Neural crest cell (in vitro differentiated cells): ENCODE measurements around the gene PRKCZ. TPM values are rescaled to one million over a fixed set of nuclear protein-coding genes. Genes with fewer than 3 reads are reported as not detected.

Source experiments
- DNase-seq: peaks from one replicate; pipeline ENCODE4 v3.0.0; 2021; ENCODE audit warnings: low read depth, mixed read lengths, low spot score
- H3K27ac Mint-ChIP-seq: one replicate; pipeline ENCODE4 v1.8.0; 2021; ENCODE audit warnings: mild to moderate bottlenecking, mixed read lengths; ENCODE audit not compliant: unreplicated experiment
- H3K27me3 Mint-ChIP-seq: 2 replicates; pipeline ENCODE4 v1.8.0; 2021; ENCODE audit warnings: low read depth, mild to moderate bottlenecking, mixed read lengths
- H3K36me3 Mint-ChIP-seq: 2 replicates; pipeline ENCODE4 v1.8.0; 2021; ENCODE audit warnings: low read depth, mild to moderate bottlenecking, mixed read lengths
- H3K4me1 Mint-ChIP-seq: 2 replicates; pipeline ENCODE4 v1.8.0; 2021; ENCODE audit warnings: mixed read lengths
- H3K4me3 Mint-ChIP-seq: one replicate; pipeline ENCODE4 v1.8.0; 2021; ENCODE audit warnings: mild to moderate bottlenecking, mixed read lengths
- H3K9me3 Mint-ChIP-seq: 2 replicates; pipeline ENCODE4 v1.8.0; 2021; ENCODE audit warnings: mixed read lengths
- total RNA-seq: library from RNA; stranded (reverse); gene quantifications from 2 replicates; pipeline ENCODE4 v1.2.1, GENCODE V29; 2021
- TF ChIP-seq, protein P1 (sequence below): fragments of 200-600 bp; sonication (generic); conservative IDR thresholded peaks from 2 replicates; pipeline ENCODE4 v1.5.0; 2021; ENCODE audit warnings: antibody characterized with exemption, mild to moderate bottlenecking

The PRKCZ gene
- total RNA-seq, 1 donor from 2014 or later: 8.6 TPM

DNA sequence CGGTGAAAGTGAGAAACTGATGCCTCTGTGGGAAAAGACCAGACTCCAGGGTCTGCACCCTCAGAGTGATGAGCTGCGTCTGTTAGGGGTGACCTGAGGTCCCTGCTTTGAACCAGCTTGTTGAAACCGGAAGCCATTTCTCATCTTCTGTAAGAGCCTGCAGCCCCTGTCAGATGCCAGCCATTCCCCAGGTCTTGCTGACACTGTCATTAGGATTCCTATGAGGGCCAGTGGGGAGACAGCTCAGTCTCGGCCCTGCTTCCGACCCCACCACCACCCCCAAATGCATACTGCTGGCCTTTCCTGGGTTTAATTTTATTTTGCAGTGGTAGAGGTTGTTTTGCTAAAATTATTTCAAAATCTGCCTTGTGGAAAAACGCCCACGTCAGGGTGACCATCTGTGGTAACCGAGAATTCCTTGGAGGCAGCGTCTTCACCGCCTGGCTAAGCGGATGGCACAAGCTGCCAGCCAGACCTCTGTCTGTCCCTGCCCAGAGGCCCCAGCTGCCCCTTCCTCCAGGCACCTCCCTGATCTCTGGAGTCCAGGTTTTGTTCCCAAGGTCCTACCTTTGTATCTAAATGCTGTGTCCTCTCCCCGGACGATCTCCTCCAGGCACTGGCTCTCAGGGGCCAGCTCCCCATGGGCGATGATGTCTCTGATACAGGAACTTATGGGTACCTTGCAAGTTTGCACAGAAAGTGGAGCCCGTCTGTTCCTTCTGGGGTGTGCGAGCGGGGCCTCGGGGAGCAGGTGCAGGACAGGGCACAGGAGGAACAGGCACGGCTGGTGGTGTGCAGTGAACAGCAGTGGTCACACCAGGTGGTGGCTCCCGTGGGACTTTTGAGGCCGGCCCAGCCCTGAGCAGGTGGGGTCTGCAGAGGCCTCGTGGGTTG is 49.9 kb downstream of the PRKCZ start:
- DNase-seq: no peak
- Mint-ChIP-seq H3K27ac (peak overlapping the region; percentile 84), H3K4me1 (peaks cover 10% of the 10 kb centered on the region), H3K4me3 (no peak overlapping the region), H3K27me3 (no peaks in the 10 kb centered on the region), H3K9me3 (no peaks in the 10 kb centered on the region), H3K36me3 (no peaks in the 10 kb centered on the region)
- TF ChIP-seq, protein P1, sequence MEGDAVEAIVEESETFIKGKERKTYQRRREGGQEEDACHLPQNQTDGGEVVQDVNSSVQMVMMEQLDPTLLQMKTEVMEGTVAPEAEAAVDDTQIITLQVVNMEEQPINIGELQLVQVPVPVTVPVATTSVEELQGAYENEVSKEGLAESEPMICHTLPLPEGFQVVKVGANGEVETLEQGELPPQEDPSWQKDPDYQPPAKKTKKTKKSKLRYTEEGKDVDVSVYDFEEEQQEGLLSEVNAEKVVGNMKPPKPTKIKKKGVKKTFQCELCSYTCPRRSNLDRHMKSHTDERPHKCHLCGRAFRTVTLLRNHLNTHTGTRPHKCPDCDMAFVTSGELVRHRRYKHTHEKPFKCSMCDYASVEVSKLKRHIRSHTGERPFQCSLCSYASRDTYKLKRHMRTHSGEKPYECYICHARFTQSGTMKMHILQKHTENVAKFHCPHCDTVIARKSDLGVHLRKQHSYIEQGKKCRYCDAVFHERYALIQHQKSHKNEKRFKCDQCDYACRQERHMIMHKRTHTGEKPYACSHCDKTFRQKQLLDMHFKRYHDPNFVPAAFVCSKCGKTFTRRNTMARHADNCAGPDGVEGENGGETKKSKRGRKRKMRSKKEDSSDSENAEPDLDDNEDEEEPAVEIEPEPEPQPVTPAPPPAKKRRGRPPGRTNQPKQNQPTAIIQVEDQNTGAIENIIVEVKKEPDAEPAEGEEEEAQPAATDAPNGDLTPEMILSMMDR: no peak

DNA sequence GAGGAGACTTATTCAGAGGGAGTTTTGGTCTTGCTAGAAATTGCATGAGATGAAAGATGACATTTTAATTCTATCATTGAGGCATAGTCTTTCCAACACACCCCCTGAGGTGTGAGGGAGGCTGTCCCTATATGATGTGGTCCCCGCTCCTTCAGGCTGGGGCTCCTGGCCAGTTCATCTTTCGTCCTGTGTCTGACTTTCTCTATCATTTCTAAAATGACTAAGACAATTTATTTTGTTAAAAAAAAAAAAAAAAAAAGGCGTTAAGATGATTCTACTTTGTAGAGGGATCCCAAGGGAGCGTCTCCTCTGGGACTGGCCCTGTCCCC is 50.5 kb downstream of the PRKCZ start:
- no peak overlapping the region for H3K27ac Mint-ChIP-seq
- TF ChIP-seq, protein P1: no peak
- H3K27me3 Mint-ChIP-seq: no peaks in the 10 kb centered on the region
- no peak overlapping the region for H3K4me3 Mint-ChIP-seq
- H3K36me3 Mint-ChIP-seq: no peaks in the 10 kb centered on the region
- peaks cover 10% of the 10 kb centered on the region for H3K4me1 Mint-ChIP-seq
- no peak for DNase-seq
- no peaks in the 10 kb centered on the region for H3K9me3 Mint-ChIP-seq

DNA sequence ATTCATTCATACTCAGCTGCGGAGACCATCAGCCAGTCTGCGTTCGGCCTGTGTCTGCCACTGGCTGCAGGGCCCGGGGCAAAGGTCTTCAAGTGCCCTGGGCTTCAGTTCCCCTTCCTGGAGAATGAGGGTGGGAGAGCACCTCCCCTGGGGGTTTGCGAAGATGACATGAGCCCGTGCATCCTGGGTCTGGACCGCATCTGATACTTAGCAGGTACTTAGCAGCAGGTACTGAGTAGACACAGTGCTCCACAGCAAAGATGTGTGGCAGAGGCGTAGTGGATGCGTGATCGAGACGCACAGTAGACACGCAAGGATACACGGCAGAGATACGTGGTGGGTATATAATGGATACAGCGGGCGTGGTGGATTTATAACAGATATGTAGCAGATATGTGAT is 51.3 kb downstream of the PRKCZ start:
- no peak overlapping the region for H3K27ac Mint-ChIP-seq
- no peaks in the 10 kb centered on the region for H3K9me3 Mint-ChIP-seq
- no peak for DNase-seq
- TF ChIP-seq, protein P1: no peak
- H3K36me3 Mint-ChIP-seq: no peaks in the 10 kb centered on the region
- no peak overlapping the region for H3K4me3 Mint-ChIP-seq
- H3K27me3 Mint-ChIP-seq: no peaks in the 10 kb centered on the region
- peaks cover 10% of the 10 kb centered on the region for H3K4me1 Mint-ChIP-seq

DNA sequence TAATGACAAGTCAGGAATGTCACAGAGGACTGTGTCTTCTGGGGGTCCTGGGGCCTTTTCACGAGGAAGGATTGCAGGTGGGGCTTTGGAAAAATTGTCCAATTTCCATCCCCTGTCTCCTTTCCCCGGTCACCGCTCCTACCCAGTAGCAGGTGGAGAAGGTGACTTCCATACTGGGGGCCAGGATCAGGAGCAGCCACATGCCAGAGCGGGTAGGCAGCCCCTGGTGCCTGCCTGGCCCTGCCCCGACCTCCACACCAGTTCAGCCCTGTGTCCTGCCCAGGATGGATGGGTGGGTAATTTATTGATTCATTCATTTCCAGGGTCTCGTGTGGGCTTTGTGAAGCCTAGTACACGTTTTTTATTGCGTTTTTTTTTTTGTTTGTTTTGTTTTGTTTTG is 51.7 kb downstream of the PRKCZ start:
- H3K27me3 Mint-ChIP-seq: no peaks in the 10 kb centered on the region
- no peak overlapping the region for H3K27ac Mint-ChIP-seq
- no peaks in the 10 kb centered on the region for H3K9me3 Mint-ChIP-seq

DNA sequence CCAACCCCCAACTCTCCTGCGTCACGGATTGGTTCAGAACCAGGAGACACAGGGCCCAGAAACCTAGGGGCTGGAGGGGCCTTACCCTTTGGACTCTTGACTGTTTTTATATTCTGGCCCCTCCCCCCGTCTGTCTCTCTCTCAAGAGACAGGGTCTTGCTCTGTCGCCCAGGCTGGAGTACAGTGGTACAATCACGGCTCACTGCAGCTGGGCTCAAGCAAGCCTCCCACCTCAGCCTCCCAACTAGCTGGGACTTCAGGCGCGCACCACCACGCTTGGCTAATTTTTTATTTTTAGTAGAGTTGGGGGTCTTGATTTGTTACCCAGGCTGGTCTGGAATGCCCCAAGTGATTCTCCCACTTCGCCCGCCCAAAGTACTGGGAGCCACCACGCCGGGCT is 52.5 kb downstream of the PRKCZ start:
- TF ChIP-seq, protein P1: no peak
- no peaks in the 10 kb centered on the region for H3K9me3 Mint-ChIP-seq
- DNase-seq: no peak
- peaks cover 9% of the 10 kb centered on the region for H3K4me1 Mint-ChIP-seq
- no peak overlapping the region for H3K27ac Mint-ChIP-seq
- no peaks in the 10 kb centered on the region for H3K36me3 Mint-ChIP-seq
- no peaks in the 10 kb centered on the region for H3K27me3 Mint-ChIP-seq
- no peak overlapping the region for H3K4me3 Mint-ChIP-seq

More for the DNA sequence above, 51.7 kb downstream of the PRKCZ start:
- TF ChIP-seq, protein P1: no peak
- Mint-ChIP-seq H3K4me1 (peaks cover 10% of the 10 kb centered on the region), H3K36me3 (no peaks in the 10 kb centered on the region), H3K4me3 (no peak overlapping the region)
- no peak for DNase-seq
